DOHH2 (cell line): ENCODE results near the gene OR56B4.
"Not testable (repeated sequence)": the region's sequence is repeated elsewhere in the genome, so short reads cannot be mapped to it uniquely, and the experiment has no call there.

Experiments
- EZH2phosphoT487 ChIP-seq: fragments of 200-600 bp; sonication (generic); IDR thresholded peaks from 2 replicates; pipeline ENCODE4 v1.6.1; 2017; ENCODE audit warnings: borderline replicate concordance, mild to moderate bottlenecking, antibody characterized with exemption, low read length, moderate library complexity, mixed read lengths
- TF ChIP-seq, protein P1 (sequence below): fragments of 200-600 bp; sonication (generic); IDR thresholded peaks from one replicate; pipeline ENCODE4 v1.5.1; 2014; ENCODE audit warnings: antibody characterized with exemption, mild to moderate bottlenecking, low read depth, low read length; ENCODE audit not compliant: poor library complexity, severe bottlenecking

DNA sequence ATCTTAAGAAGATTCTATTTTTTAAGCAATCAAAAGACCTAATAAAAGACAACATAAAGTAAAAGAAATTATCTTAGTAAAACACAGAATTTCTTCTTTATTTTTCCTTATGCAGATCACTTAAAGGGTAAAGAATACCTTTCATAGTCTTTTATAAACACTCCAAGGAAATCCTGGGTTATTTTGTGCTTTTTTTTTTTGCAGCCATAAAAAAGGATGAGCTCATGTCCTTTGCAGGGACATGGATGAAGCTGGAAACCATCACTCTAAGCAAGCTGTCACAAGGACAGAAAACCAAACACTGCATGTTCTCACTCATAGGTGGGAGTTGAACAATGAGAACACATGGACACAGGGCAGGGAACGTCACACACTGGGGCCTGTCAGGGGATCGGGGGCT, 28.5 kb downstream of the OR56B4 start:
- TF ChIP-seq, protein P1, sequence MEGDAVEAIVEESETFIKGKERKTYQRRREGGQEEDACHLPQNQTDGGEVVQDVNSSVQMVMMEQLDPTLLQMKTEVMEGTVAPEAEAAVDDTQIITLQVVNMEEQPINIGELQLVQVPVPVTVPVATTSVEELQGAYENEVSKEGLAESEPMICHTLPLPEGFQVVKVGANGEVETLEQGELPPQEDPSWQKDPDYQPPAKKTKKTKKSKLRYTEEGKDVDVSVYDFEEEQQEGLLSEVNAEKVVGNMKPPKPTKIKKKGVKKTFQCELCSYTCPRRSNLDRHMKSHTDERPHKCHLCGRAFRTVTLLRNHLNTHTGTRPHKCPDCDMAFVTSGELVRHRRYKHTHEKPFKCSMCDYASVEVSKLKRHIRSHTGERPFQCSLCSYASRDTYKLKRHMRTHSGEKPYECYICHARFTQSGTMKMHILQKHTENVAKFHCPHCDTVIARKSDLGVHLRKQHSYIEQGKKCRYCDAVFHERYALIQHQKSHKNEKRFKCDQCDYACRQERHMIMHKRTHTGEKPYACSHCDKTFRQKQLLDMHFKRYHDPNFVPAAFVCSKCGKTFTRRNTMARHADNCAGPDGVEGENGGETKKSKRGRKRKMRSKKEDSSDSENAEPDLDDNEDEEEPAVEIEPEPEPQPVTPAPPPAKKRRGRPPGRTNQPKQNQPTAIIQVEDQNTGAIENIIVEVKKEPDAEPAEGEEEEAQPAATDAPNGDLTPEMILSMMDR, result not testable (repeated sequence)
- not testable (repeated sequence) for TF ChIP-seq EZH2phosphoT487
